HG03097 (cell line): ENCODE results near the gene KCTD15.
"Not testable (repeated sequence)": the region's sequence is repeated elsewhere in the genome, so short reads cannot be mapped to it uniquely, and the experiment has no call there.

Experiments used
- ATAC-seq: cut with Tn5 transposase; IDR thresholded peaks from one replicate; pipeline ENCODE4 v1.9.1; 2021; ENCODE audit not compliant: unreplicated experiment, low FRiP score

The KCTD15 gene

DNA sequence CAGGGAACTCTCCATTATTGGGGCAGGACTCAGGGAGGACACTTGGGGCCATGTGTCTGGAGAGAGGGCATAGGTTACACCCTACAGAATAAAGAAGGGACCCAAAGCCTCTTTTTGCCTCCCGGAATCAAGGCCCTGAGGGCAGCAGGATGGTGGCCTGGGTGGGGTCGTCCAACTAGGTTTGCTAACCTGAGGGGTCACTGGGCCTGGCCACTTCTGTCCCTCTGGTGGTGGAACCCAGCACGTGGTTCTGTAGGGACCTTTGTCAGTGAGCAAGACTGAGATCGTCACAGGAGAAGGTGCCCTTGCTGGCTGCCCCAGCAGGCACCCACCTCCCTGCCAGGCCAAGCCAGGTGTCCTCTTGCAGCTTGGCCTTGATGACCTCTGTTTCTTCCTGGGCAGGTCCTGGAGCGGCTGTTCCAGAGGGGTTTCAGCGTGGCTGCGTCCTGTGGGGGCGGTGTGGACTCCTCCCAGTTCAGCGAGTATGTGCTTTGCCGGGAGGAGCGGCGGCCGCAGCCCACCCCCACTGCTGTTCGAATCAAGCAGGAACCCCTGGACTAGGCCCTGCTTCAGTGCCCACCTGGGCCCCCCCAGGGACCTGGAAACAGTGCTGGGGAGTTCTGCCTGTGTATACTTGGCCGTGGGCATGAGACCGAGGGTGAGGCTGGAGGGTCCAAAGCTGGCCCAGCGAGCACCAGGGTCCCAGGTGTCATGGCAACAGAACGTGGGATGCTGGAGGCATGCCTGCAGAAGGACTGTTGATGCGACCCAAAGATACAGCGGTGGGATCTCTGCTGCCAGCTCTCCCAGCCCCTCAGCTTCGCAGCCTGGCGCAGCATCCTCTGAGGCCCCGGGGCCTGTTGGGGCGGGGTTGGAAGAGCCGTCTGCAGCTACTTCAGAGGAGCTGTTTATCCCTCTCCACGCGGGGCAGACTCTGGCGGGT is 16.0 kb downstream of the KCTD15 start:
- no peak for ATAC-seq

DNA sequence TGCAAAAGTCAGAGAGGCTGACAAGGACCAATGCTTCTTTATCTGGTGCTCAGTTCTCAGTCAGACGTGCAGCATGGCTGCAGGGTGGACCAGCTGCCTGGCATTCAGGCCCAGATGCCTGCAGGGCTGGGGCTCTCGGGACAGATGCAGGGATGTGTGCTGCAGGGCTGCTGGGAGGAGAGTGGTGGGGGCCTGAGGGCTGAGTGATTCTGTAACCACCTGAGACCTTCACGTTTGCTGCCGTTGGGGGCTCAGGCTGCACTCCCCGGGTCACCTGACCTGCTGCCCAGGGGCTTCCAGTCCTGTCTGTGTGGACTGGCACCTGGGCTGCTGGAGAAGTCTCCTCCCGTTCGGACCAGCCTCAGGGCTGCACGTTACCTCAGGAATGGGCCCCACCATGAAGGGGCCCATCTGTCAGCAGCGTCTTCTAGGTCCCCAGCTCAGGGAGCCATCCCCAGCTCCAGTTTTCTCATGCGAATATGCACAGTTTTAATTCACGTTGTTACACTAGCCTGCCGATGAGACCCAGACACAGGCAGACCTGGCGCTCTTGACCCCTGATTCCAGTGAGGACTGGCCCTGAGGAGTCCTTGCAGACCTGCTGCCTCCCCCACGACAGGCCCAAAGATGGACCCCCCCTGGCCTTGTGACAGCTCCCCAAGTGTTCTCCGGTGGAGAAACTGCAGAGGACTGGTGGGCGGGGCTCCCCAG is 16.9 kb downstream of the KCTD15 start:
- ATAC-seq = no peak

DNA sequence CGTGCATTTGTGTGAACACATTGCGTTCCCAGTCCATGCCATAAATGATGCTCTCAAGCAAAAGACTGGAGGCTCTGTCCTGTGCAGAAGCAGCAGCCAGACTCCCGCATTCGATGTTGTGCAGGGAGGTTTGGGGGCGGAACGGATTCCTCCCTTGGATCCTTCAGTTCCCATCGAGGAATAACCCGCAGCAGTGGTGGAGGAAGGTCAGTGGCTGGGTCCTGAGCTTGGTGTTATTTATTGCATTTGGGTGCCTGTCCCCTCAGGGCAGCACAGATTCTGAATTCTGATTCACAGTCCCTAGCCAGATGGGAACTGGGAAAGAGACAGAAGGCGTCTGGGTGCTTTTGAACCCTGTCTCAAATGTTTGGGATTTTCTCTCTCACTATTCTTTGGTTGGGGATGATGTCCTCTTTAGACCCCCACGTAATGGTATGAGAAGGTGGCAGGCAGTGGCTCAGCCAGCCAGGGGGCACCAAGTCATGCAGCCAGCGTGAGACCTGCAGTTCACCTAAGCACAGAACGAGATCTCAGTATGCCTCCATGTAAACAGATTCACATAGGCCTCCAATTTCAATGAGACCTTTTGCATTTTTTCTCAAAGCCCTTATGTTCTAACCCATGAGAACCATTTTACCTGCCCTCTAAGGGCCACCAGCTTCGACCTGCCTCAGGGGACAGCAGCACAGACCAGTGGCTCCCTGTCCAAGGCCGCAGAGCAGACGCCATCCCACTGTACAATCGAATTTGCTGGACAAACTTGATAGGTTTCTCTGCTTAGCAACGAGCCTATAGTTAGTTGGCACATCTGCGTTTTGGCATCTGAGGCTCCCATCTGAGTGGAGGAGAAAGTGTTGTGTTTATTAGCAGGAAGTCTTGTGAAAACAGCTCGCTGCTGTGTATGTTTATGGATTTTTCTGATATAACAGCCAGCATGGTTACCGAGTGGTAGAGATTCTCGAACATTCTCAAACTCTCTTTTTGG is 17.8 kb downstream of the KCTD15 start:
- ATAC-seq = no peak

DNA sequence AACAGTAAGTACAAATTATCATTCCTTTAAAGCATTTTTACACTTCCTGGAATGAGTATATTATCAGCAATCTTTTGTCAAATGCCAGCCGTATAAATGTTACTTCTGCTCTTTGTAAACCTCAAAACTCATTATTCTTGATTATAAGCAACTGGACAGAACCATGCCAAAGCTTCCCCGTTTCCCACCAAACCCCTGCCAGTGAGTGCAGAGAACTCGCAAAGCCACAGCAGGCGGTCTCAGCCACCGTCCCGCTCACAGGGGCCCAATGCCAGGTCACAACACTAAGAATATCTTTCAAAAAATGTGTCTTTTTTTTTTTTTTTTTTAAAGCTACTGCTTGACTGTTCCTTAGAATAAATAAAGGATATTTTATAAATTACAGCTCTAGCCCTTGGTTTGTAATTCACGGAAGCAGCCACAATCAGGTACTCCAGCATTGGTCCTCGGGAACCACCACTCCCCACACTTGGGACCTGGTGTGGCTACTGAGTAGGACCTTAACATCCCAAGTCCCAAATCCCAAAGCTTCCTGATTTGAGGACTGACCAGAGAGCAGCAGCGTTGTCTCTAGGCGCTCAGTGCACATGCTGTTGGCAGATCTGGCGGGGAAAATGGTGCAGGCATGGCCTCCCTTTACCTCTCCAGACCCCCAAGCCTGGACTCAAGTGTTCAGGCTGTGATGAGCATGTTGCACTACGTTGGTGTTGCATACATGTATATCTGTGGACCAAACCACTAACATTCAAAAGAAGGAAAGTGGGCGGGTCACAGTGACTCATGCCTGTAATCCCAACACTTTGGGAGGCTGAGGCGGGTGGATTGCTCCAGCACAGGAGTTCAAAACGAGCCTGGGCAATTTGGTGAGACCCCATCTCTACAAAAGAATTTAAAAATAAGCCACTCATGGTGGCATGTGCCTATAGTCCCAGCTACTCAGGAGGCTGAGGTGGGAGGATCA is 19.0 kb downstream of the KCTD15 start:
- ATAC-seq = no peak

DNA sequence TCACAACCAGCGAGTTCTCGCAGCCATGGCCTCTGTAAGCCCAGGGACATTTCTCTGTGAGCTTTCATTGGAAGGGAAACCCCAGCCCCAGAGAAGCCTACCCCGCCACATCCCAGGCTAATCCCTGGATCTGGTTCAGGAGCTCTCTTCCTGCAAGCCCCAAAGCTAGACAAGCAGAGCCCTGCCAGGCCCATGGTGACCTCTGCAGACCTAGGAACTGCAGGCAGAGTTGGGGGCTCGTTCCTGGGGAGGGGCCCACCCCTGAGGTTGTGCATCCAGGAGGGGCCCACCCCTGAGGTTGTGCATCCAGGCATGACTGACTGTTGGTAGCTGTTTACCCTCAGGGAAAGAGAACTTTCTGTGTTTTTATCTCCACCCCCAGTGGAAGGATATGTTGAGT is 21.7 kb downstream of the KCTD15 start:
- ATAC-seq = no peak

DNA sequence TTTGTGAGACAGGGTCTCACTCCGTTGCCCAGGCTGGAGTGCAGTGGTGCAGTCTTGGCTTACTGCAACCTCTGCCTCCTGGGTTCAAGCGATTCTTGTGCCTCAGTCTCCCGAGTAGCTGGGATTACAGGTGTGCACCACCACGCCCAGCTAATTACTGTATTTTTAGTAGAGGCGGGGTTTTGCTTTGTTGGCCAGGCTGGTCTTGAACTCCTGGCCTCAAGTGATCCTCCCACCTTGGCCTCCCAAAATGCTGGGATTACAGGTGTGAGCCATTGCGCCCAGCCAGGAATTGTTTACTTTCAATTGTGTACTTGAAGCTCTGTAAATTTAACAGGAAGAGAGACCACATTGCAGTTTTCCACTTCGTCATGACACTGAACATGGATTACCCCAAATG is 22.4 kb downstream of the KCTD15 start:
- ATAC-seq = not testable (repeated sequence)

DNA sequence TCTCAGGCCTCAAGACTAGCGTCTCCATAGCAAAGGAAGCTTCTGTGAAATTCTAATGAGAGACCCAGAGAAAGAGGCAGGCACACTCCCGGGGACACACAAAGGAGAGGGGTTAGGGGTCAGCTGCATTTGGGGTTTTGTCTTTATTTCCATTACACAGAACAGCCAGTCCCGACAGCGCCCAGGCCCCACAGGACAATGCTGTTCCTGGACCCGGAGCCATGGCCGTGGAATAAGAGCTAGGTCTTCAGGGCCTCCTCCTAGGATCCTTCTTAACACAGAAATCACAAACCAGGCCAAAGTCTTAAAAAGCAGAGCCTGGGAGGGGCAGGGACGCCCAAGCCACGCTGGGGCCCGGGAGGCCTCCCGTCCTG is 22.8 kb downstream of the KCTD15 start:
- no peak for ATAC-seq

DNA sequence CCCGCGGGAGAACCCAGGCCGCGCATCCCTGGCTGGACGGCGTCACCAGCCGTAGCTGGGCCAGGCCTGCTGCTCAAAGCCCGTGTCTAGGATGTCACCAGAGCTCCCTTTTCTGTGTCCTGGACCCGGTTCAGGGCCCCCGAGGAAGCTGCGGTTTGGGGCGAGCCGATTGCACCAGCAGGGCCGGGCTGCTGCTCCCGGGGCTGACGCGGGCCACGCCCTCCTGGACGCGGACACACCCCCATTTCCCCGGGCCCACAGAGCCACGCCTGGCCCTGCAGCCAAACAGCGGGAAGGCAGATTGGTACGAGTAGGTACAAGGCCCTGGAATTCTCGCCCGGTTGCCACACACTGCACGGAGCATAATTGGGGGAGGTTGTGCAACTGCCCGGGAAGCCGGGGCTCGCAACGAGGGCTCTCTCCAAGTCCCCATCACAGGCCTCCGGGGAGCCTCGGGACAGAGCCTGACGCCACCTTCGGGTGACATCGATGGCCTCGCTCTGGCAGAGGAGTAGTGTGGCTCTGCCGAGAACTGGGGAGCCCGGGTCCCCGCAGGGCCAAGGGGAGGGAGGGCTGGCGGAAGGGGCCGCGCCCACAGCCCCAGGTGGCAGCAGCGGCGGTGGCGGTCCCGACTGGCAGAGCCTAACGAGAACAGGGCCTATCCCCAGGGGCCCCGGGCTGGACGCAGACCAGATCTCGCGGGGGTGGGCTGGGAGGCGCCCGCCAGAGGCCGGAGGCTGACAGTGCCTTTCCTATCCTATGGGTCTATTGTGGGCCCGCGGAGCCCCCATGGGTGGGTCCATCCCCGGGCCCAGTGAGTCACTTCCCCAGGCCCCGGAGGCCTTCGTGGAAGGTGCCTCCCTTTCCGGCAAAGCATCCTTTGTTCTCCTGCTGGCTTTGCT is 23.5 kb downstream of the KCTD15 start:
- ATAC-seq = no peak

DNA sequence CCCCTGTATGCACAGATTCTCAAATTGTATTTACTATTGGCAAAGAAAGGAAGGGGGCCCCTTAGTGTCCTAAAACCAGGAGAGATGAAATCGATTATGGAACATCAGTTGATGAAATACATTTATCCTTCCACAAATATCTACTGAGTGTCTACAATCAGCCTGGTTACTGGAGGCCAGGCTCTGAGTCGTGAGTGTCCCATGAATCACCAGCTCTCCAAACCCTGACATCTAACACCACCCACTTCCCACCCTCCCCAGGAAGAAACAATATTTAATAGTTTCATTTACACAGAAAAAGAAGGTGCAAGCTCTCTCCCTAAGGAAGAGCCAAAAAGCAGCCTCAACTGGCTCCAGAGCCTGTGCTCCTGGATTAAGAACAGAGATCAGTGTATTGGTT is 25.2 kb downstream of the KCTD15 start:
- ATAC-seq = no peak

DNA sequence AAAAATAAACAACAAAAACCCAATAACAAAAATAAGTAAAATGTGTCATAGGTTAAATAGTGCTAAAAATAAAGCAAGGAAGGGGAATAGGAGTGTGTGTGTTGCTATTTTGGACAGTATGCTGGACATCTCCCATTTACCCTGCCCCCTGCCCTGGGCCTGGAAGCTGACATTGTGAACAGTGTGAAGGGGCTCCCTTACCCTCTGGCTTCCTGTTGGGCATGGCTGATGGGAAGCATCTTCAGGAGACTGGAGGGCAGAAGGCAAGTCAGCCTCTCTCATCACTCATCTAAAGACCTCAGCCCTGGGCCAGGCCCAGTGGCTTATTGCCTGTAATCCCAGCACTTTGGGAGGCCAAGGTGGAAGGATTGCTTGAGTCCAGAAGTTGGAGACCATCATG is 26.7 kb downstream of the KCTD15 start:
- no peak for ATAC-seq

DNA sequence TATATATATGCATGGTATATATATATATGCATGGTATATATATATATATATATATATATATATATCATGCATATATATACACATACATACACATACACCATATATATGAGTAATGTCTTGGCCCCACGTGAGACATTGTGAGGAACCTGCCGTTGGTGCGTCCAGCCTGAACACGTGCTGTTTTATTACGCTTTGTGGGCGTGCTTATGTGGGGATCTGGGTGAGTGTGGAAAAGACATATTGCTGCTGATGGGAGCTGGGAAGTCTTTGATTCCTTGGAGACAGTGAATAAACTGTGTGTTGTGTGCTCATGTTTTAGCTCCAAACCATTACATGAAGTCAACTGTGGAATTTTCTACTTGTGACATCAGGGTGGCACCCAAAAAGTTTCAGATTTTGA is 28.9 kb downstream of the KCTD15 start:
- no peak for ATAC-seq

DNA sequence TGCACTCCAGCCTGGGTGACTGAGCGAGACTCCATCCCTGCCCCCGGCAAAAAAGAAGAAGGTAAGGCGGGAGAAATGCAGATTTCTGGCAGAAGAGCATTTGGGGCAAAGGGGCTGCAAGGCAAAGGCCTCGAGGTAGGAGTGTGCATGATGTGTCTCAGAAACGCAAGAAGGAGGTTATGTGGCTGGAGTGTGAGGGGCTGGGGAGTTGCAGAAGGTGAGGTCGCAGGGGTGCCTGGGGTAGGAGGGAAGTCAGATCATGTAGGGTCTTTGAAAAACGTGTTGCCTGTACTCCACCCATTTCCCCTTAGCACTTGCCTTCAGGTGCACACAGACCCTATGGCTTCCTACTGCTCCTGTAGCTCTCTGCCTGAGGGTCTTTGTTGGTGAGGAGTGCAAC is 29.9 kb downstream of the KCTD15 start:
- ATAC-seq = no peak

DNA sequence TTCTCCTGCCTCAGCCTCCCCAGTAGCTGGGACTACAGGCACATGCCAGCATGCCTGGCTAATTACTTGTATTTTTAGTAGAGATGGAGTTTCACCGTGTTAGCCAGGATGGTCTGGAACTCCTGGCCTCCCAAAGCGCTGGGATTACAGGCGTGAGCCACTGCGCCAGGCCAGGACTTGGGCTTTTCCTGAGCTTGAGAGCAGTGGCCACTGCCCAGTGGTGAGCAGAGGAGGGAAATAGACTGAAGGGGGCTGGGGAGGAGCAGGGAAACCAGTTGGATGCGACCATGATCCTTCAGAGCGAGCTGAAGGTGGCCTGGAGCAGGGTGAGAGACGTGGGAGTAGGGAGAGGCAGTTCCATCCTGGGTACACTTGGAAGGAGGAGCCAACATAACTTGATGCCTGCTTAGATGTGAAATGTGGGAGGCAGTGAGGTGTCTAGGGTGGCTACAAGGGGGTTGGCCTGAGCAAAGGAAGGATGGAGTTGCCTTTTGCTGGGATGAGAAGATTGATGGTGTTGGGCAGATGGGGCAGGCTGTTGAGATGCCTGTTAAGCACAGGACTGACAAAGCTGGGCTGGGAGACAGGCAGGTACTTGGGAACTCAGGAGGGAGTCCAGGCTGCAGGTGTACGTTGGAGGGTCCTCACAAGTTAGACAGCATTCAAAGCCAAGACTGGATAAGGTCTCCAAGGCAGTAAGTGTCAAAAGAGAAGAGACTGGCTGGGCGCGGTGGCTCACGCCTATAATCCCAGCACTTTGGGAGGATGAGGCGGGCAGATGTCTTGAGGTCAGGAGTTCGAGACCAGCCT is 31.8 kb downstream of the KCTD15 start:
- ATAC-seq = no peak

DNA sequence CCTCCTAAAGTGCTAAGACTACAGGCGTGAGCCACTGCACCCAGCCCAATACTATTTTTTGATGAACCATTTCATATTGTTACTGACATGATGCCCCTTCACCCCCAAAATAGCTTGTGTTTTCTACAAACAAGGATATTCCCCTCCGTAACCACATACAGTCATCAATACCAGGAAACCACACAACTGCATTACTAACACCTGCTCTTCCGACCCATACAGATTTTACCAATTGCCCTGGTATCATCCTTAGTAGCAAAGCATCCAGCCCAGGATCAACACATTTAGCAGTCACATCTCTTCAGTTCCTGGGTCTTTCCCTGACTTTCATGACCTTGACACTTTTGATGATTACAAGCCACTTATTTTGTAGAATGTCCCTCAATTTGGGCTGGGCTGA is 33.6 kb downstream of the KCTD15 start:
- no peak for ATAC-seq

DNA sequence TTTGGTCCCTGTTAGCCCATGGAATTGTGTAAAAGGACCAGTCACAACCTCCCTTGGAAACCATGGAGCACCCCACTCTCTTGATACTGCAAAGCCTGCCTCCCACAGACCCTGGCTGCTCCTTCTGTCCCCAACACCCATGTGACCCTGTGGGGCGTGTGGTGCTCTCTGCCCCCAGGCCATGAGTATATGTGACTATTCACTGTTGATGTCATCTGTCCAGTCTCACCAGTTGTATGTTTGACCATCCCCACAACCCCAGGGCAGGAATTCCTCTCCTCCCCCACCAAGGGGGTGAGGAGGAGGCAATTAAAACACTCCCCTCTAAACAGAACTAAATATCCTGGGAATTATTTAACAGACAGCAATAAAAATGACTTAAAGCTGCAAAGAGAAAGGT is 35.2 kb downstream of the KCTD15 start:
- no peak for ATAC-seq

DNA sequence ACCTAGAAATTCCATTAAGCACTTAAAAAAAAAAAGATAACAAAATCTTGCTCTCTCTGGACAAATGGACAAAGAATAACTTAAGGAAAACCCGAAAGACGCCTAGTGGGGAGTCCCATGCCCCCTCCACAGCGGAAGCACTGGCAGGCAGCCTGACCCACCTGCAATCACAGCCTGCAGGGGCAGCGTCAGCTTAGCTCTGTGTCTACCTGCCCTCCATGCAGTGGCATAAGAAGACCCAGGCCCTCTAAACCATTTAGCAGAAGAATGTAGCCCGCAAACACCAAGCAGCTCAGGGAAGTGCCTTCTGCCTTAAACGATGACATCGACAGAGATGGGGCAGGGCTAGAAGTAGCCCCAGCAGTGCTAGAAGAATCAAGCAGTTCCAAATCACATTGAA is 36.0 kb downstream of the KCTD15 start:
- no peak for ATAC-seq

DNA sequence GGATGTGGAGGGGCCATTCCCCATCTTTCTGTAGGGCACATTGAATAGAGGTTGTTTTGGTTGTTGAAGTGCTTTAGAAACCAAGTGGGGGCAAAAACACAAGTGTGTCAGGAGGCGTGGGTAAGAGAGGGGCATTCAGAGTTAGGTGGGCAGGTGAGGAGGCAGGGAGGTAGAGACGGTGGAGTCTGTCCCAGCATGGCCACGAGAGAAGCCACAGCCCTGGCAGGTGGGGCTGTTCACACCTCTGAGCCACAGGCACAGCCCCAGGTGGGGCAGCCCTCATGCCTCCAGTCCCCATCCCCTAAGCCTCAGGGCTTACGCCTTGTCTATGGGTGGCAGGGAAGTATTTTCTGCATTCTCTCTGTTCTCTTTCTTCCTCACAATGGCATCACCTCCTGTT is 43.7 kb downstream of the KCTD15 start:
- ATAC-seq = no peak

DNA sequence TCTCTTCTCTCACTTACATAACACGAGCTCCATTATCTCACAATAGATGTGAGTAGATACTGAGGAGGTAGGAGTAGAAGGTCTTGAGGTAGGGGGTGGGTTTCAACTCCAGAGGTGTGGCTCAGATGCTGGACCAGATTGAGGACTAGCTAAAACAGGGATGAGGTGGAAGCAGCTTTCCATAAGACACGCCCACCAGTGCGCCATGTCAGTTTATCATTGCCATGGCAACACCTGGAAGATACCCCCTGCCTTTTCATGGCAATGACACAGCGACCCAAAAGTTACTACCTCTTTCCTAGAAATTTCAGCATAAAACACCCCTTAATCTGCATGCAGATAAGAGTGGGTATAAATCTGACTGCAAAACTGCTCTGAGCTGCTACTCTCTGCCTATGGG is 44.1 kb downstream of the KCTD15 start:
- ATAC-seq = no peak
